Fibroblast of lung (primary cell): ENCODE data around the gene POR. TPM values are rescaled to one million over a fixed set of nuclear protein-coding genes. Genes with fewer than 3 reads are reported as not detected.

Experiments
- DNase-seq, 2 donors: peaks; one replicate each; pipeline versions ENCODE4 v3.0.0 to v3.0.0-alpha.2; 2010; ENCODE audit warnings: low read depth in 2 of 2
- H2AFZ ChIP-seq: 2 replicates; pipeline ENCODE4 v1.5.1; 2012; ENCODE audit warnings: low read length, control low read depth, inconsistent platforms
- H3K27ac ChIP-seq: 2 replicates; pipeline ENCODE4 v1.5.1; 2011; ENCODE audit warnings: low read length, control low read depth; ENCODE audit not compliant: insufficient read depth
- H3K27me3 ChIP-seq: 2 replicates; pipeline ENCODE4 v1.5.1; 2011; ENCODE audit warnings: mild to moderate bottlenecking, low read length; ENCODE audit not compliant: control insufficient read depth, insufficient read depth
- H3K36me3 ChIP-seq: 2 replicates; pipeline ENCODE4 v1.5.1; 2011; ENCODE audit warnings: low read length; ENCODE audit not compliant: control insufficient read depth, insufficient read depth
- H3K4me1 ChIP-seq: 2 replicates; pipeline ENCODE4 v1.5.1; 2011; ENCODE audit warnings: low read length; ENCODE audit not compliant: control insufficient read depth, insufficient read depth; ENCODE audit errors: extremely low read depth
- H3K4me2 ChIP-seq: 2 replicates; pipeline ENCODE4 v1.5.1; 2011; ENCODE audit warnings: low read length, control low read depth; ENCODE audit not compliant: insufficient read depth; ENCODE audit errors: extremely low read depth
- H3K4me3 ChIP-seq, 4 experiments: fragments of 200-600 bp in 1 of 4; sonication (generic) in 1 of 4; replicated peaks in 1 of 4; 2 replicates each; pipeline ENCODE4 v1.5.1; 2011 to 2016; ENCODE audit warnings: low read length in 4 of 4, low read depth in 3 of 4, mild to moderate bottlenecking in 3 of 4, control low read depth in 2 of 4, inconsistent platforms in 1 of 4, mixed read lengths in 1 of 4; ENCODE audit not compliant: insufficient read depth in 1 of 4; ENCODE audit errors: control extremely low read depth in 1 of 4
- H3K79me2 ChIP-seq: 2 replicates; pipeline ENCODE4 v1.5.1; 2012; ENCODE audit warnings: mild to moderate bottlenecking, low read length, inconsistent platforms; ENCODE audit not compliant: control insufficient read depth, insufficient read depth
- H3K9ac ChIP-seq: 2 replicates; pipeline ENCODE4 v1.5.1; 2011; ENCODE audit warnings: mild to moderate bottlenecking, low read length, control low read depth; ENCODE audit not compliant: insufficient read depth
- H3K9me3 ChIP-seq: 2 replicates; pipeline ENCODE4 v1.5.1; 2012; ENCODE audit warnings: low read depth, low read length; ENCODE audit not compliant: control insufficient read depth, insufficient read depth
- H4K20me1 ChIP-seq: 2 replicates; pipeline ENCODE4 v1.5.1; 2011; ENCODE audit warnings: low read length; ENCODE audit not compliant: control insufficient read depth, insufficient read depth; ENCODE audit errors: extremely low read depth
- EZH2 ChIP-seq: IDR thresholded peaks from 2 replicates; pipeline ENCODE4 v1.5.1; 2012; ENCODE audit warnings: low read length, control low read depth, mild to moderate bottlenecking; ENCODE audit errors: missing control alignments
- polyA plus RNA-seq, 2 donors: library from polyadenylated mRNA; depleted of rRNA in 1 of 2; stranded (reverse) in 1 of 2; unstranded in 1 of 2; fragments of >200 nt; gene quantifications; 2 replicates each; pipeline ENCODE4 v1.2.1, GENCODE V29; 2011 to 2012; ENCODE audit warnings: missing spikeins in 1 of 2
- total RNA-seq: library from RNA; depleted of rRNA; stranded (reverse); fragments of >200 nt; gene quantifications from 2 replicates; pipeline ENCODE4 v1.2.1, GENCODE V29; 2014
- TF ChIP-seq, protein P1 (sequence below), 2 donors: IDR thresholded peaks in 1 of 2; conservative IDR thresholded peaks in 1 of 2; 1 replicate in 1 of 2; 2 replicates in 1 of 2; pipeline ENCODE4 v1.5.1; 2011 to 2012; ENCODE audit warnings: low read length in 2 of 2, control low read depth in 1 of 2, inconsistent platforms in 1 of 2, low read depth in 1 of 2, mild to moderate bottlenecking in 1 of 2

Gene POR
- total and polyA plus RNA-seq, 2 donors (not counting 1 experiment from before 2014, with no cell fraction given) = 36.2 to 207 TPM

DNA sequence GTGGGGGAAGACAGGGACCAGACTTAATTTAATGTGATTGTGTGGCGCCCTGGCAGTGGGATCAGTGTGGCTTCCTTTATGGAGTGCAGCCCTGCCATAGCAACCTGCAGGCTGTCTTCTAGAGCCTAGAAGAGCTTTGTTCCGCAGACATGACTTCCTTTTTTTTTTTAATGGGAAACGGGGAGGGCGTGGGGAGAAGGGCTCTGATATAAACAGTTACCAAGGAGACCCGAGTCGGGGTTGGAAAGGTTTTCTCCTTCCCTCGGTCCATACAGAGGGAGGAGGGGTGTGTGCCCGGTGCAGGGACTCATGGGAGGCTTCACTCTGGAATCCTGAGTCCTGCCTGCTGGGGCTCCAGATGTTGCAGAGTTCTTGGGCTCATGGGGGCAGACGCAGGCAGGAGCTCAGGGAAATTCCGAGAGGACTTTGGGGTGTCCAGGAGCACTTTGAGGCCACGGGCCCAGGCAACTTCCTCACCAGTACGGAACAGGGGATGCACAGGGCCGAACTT, 52.6 kb downstream of the POR start:
- Histone ChIP-seq H3K79me2 (no peaks in the 10 kb centered on the region), H4K20me1 (no peaks in the 10 kb centered on the region), H3K4me3 (no peak overlapping the region), H3K4me2 (no peak overlapping the region), H3K4me1 (peaks cover 48% of the 10 kb centered on the region), H2AFZ (no peak overlapping the region), H3K27me3 (no peaks in the 10 kb centered on the region), H3K27ac (peak overlapping the region; percentile 78), H3K9ac (no peak overlapping the region), H3K36me3 (peaks cover 11% of the 10 kb centered on the region), H3K9me3 (no peaks in the 10 kb centered on the region)
- no peak for TF ChIP-seq EZH2
- TF ChIP-seq, protein P1, sequence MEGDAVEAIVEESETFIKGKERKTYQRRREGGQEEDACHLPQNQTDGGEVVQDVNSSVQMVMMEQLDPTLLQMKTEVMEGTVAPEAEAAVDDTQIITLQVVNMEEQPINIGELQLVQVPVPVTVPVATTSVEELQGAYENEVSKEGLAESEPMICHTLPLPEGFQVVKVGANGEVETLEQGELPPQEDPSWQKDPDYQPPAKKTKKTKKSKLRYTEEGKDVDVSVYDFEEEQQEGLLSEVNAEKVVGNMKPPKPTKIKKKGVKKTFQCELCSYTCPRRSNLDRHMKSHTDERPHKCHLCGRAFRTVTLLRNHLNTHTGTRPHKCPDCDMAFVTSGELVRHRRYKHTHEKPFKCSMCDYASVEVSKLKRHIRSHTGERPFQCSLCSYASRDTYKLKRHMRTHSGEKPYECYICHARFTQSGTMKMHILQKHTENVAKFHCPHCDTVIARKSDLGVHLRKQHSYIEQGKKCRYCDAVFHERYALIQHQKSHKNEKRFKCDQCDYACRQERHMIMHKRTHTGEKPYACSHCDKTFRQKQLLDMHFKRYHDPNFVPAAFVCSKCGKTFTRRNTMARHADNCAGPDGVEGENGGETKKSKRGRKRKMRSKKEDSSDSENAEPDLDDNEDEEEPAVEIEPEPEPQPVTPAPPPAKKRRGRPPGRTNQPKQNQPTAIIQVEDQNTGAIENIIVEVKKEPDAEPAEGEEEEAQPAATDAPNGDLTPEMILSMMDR (conservative IDR thresholded peaks at IDR 0.05 in 1 of 2, IDR thresholded peaks at IDR 0.05 in 1 of 2; ENCODE audit: low read depth in 1 of 2, low read length in 2 of 2) = no peak
- DNase-seq = peak in 1 of 2 donors; percentile 66

DNA sequence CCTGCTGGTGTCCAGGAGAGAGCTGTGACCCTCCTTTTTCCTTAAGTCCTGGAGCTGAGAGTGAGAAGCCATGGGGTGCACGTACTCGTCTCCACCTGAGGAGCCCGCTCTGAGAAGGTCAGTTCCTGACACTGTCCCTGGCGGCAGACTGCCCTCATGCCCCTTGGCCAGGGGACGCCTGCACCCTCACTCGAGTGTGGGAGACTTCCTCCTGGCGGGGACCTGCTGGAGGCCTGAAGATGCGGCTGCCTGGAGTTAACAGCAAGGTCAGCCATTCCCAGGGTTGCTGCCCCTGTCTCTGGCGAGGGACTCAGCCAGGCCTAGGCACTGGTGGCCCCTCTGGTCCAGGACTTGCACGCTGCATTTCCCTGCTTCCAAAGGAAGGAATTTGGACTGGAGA, 53.1 kb downstream of the POR start:
- no peak for DNase-seq
- H3K36me3 ChIP-seq = peaks cover 12% of the 10 kb centered on the region
- H3K4me2 ChIP-seq = no peak overlapping the region
- H3K79me2 ChIP-seq = no peaks in the 10 kb centered on the region
- no peaks in the 10 kb centered on the region for H3K27me3 ChIP-seq
- H3K9ac ChIP-seq = no peak overlapping the region
- peaks cover 48% of the 10 kb centered on the region for H3K4me1 ChIP-seq
- no peaks in the 10 kb centered on the region for H3K9me3 ChIP-seq
- no peaks in the 10 kb centered on the region for H4K20me1 ChIP-seq
- TF ChIP-seq, protein P1 (conservative IDR thresholded peaks at IDR 0.05 in 1 of 2, IDR thresholded peaks at IDR 0.05 in 1 of 2; ENCODE audit: low read depth in 1 of 2, low read length in 2 of 2) = no peak
- no peak for TF ChIP-seq EZH2
- no peak overlapping the region for H2AFZ ChIP-seq
- peak overlapping the region in 1 of 4 experiments; percentile 1 for H3K4me3 ChIP-seq
- H3K27ac ChIP-seq = no peak overlapping the region

DNA sequence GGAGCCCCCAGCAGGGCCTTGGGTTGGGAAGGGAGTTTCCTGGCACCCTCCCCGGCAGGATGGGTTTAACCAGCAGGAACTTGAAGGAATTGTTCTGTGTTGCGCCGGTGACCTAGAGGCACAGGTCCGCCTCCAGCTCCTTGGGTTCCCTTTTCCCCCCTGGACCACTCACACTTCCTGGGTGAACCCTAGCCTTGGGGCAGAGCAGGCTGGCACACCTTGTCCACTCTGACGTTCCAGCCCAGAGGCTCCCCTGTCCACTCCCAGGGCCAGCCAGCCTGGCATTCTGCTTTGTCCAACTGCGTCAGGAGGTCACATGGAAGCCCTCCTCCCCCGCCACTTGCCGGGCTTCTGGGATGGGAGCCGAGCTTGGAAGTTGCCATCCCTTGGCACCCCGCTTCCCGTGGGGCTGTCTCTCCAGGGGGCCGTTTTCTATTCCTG, 53.6 kb downstream of the POR start:
- Histone ChIP-seq H3K4me1 (peaks cover 43% of the 10 kb centered on the region), H3K27me3 (no peaks in the 10 kb centered on the region), H3K9me3 (no peaks in the 10 kb centered on the region), H2AFZ (no peak overlapping the region), H3K36me3 (peaks cover 12% of the 10 kb centered on the region), H3K27ac (no peak overlapping the region), H3K4me2 (no peak overlapping the region), H3K9ac (no peak overlapping the region), H3K4me3 (no peak overlapping the region), H4K20me1 (no peaks in the 10 kb centered on the region), H3K79me2 (no peaks in the 10 kb centered on the region)
- DNase-seq = no peak
- TF ChIP-seq, protein P1 (conservative IDR thresholded peaks at IDR 0.05 in 1 of 2, IDR thresholded peaks at IDR 0.05 in 1 of 2; ENCODE audit: low read depth in 1 of 2, low read length in 2 of 2) = no peak
- no peak for TF ChIP-seq EZH2
